CD4-positive, alpha-beta T cell treated with Interleukin-21 for 1 hour (primary cell): Measurements from ENCODE around the gene ZNF414.
"Not testable (repeated sequence)": the region's sequence is repeated elsewhere in the genome, so short reads cannot be mapped to it uniquely, and the experiment has no call there.

Experiments used
- DNase-seq: peaks from one replicate; pipeline ENCODE4 v3.0.0-alpha.2; 2020

ZNF414 gene

DNA sequence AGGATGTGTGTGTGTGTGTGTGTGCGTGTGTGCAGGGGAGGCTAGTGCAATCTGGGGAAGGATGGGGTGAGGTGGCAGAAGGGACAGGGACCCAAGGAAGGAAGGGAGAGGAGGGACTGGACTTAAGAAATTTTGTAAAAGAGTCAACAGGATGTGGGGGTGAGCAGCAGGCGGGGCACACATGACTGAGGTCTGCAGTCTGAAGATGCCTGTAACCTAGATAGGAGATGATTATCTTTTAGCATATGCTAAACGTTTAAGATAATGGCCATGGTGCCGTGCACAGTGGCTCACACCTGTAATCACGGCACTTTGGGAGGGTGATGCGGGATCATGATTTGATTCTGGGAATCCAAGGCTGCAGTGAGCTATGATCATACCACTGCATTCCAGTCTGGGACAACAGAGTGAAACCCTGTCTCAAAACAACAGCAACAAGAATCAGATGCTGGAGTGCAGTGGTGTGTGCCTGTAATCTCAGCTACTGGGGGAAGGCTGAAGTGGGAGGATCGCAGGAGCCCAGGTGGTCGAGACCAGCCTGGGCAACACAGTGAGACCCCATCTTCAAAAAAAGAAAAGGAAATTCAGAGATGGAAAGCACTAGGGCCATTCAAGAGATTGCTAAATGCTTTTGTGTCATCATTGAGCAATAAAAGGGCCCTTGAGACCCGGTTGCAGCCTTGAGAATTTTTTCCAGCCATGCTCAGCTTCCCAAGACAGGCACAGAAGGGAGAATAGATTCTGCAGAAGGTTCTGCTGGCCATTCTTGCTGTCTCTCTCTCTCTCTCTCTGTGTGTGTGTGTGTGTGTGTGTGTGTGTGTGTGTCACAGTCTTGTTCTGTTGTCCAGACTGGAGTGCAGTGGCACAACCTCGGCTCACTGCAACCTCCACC, 3.8 kb upstream of the ZNF414 start:
- peak; percentile 70 for DNase-seq

DNA sequence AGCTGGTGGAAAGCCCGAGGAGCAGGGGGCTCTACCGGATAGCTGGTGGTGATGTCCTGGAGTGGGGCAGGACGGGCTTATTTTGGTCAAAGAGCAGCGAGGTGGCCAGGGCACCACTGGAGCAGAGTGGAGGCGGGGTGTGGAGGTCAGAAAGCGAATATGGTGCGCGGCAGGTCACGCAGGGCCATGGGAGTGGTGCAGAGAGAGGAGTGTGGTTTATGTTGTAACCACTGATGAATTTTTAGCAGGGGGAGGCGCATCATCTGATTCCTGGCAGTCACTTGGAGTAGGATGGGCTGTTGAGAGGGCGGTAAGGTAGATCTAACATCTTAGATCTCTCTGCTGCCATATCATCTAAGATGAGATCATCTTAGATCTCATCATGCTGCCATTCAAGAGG, 1.4 kb upstream of the ZNF414 start:
- peak; percentile 84 for DNase-seq

DNA sequence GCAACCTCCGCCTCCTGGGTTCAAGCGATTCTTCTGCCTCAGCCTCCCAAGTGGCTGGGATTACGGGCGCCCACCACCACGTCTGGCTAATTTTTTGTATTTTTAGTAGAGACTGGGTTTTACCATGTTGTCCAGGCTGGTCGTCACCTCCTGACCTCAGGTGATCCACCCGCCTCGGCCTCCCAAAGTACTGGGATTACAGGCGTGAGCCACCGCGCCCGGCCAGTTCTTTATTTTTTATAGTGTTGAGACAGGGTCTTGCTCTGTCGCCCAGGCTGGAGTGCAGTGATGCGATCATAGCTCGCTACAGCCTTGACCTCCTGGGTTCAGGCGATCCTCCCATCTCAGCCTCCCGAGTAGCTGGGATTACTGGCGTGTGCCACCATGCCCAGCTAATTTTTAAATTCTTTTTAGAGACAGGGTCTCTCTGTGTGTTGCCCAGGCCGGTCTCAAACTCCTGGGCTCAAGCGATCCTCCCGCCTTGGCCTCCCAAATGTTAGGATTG, 590 bp upstream of the ZNF414 start:
- DNase-seq, result not testable (repeated sequence)

DNA sequence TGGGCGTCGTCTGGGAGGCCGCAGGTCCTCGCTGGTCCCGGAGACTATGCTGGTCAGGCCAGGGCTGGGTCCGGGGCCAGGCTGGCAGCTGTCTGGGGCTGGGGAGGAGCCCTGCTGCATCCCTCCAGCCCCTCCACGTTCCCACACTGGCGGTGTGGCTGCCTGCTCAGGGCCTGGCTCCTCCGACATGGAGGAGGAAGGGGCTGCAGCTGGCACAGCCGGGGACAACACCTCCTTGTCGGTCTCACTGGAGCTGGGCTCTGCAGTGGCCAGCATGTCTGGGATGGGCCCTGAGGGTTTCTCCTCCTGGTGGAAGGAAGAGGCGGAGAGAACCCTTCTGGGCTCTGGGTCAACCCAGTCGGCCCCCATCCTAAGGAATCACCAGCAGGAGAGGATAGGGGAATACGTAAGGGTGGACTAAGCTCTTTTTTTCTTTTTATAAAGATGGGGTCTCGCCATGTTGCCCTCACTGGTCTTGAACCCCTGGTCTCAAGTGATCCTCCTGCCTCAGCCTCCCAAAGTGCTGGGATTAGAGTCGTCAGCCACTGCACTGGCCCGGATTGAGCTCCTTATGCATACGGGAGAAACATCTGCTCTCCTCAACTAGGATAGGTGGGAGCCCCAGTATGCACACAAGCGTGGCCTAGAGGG, 806 bp downstream of the ZNF414 start:
- DNase-seq, result no peak

DNA sequence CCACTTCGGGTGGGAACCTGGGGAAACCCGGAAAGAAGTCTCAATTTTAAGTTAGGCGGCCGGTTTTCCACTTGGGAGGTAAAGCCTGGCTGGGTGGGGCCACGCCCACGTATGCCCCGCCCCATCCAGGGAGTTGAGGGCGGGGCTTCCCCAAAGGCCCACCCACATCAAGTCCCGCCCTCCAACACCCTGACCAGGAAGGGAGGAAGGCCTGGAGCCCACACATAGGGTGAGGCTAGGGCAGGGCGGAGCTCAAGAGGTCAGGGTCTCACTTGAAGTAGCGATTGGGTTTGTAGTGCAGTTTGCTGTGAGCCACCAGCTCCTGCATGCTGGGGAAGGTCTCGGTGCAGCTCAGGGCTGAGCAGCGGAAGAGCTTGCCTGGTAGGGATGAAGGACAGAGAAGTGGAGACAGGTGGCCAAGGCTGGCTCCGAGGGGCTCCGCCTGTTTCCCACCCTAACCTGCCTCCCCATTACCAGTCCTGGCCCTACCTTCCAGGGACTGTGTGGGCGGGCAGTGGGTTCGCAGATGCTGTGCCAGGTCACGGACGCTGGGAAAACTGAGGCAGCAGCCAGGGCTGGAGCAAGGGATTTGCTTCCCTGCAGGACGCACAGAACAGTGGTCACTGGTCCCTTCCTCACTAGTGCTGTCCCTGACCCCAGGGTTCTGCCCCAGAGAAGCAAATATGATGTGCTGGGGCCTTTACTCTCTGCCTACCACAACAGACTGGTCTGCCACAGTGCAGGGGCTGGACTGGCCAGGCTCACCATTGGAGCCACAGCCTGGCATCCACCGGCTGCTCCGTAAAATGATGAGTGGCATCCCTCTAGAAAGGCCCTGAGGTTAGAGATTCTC, 1.6 kb downstream of the ZNF414 start:
- no peak for DNase-seq

DNA sequence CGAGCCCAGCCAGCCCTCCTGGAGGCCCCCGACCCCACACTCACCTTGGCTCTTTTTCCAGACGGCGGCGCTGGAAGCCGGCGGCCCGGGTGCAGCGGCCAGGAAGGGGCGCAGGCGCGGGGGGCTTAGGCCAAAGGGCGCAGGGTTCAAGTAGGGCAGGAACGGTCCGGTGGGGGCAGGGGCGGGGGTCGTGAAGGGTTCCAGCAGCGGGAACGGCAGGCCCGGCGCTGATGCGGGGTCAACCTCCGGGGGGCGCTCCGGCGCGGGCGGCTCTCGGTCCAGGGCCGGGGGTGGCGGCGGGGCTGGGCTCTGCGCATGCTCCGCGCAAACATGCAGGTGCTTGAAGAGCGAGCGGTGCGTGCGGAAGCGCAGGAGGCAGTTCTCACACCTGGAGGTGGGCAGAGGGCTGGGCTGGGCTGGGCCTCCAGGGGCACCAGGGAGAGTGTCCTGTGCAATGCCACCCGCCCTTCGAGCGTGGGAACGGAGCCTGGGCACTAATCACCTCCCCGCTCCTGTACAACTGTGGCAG, 2.3 kb downstream of the ZNF414 start:
- DNase-seq, result no peak

DNA sequence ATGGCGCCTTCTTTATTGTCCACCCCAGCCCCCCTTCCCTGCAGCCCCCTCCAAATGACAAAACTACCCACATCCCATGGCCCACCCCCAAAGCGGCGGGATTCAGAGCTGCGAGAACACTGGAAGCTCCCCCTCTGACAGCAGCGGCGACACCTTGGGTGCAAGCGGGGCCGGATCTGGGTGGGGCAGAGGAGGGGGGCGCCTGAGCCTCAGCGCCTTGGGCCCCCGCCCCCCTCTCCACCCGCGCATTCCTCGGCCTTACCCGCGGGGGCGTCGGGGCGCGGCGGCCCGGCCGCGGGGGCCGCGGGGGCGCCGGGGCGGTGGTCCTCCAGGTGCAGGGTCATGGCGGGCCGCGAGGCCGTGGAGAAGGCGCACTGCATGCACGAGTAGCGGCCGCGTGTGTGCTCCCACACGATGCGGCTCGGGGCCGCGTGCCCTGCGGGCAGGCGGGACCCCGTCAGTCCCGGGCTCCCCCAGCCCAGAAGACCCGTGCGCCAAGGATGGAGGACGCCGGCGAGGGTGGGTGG, 3.3 kb downstream of the ZNF414 start:
- no peak for DNase-seq

DNA sequence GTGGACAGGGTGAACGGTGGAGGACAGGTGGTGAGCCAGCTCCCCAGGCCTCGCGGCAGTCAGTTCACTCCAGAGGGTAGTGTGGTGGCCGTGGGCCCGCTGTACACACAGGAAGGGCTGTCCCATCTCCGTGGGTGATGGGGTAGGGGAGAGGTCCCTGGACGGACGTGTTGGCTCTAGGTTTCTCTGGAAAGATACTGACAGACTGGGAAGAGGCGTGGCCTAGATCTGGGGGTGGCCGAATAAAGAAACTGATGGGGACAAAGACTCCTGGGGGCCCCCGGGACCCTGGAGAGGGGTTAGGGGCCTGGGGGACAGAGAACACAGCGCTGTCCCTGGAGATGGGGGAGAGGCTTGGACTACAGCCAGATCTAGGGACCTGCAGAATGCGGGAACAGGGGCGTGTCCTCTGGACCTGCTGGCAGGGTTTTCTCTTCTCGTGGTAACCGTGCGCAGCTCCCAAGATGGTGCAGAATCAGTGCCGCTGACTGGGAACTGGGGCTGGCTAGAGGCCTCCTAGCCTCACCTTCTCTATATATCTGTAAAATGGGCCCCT, 7.5 kb downstream of the ZNF414 start:
- no peak for DNase-seq

DNA sequence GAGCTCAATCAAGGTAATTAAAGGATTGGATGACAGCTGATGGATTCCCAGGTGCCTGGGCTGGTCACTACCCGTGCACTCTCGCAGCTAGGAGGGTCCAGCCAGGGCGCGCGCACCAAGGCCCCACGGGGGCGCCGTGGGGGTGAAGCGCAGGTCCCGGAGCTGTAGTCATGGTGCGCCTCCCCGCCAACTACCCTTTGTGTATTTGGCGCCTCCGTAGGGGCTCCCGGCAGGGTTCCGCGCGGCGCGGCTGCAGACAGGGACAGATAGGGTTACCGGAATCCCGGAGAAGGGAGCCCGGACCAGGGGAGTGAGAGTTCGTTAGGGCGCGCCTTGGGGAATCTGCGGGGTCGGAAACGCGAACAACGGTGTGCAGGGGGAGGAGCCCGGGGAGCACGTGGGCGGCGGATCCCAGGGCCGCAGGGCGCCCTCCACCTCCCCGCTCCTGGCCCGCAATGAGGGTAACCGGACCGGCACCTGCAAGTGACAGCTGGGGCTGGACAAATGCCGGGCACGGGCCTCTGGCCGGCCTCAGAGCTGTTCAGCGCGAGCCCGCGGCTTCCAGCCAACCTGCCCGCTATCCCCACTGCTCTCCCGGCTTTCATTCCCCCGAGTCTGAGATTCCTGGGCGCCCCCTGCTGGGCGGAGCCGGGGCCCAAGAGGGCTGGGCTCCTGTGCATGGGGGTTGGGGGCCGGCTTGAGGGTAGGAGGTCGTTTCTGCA, 8.1 kb downstream of the ZNF414 start:
- DNase-seq, result peak; percentile 64

DNA sequence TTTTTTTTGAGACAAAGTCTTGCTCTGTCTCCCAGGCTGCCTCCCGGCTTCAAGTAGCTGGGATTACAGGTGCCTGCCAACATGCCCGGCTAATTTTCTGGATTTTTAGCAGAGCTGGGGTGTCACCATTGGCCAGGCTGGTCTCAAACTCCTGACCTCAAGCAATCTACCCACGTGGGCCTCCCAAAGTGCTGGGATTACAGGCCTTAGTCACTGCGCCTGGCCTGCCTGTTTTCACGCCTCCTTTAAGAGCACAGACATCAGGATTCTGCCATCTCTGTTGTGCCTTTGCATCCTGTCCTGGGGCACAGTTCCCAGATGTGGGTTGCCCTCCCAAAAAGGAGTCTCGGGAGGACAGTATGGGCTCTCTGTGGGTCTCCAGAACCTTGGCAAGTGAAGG, 9.0 kb downstream of the ZNF414 start:
- DNase-seq, result no peak

DNA sequence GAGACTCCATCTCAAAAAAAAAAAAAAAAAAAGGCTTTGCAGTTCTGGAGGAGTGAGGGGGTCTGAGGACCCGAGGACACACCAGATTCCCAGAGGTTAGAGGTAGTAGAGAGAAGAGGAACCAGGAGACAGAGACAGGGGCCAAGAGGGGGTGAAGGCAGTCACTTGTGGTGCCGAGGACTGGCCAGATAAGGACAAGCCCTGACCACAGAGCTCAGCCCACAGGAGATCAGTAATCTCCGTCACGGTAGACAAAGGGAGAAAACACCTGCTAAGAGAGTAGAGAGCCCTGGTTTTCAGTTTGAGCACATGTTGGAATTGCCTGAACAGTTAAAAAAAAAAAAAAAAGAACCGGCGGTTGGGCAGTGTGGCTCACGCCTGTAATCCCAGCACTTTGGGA, 9.8 kb downstream of the ZNF414 start:
- no peak for DNase-seq

DNA sequence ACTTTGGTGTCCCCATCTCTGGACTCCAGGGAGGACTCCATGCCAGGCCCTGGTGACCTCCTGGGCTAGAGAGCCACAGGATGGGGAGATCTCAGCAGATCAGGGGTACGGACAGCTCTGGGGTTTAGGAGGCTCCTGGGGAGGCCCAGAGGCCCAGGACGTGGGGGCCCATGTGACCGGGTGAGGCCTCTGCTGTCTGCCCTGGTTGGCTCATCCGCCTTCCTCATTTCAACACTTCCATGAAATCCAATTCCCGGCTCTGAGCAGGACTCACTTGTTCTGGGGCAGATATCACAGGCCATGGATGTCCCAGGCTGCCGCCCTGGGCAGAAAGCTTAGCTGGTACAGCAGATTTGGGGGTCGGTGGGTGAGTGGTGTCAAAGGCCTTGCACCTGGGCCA, 10.5 kb downstream of the ZNF414 start:
- no peak for DNase-seq

DNA sequence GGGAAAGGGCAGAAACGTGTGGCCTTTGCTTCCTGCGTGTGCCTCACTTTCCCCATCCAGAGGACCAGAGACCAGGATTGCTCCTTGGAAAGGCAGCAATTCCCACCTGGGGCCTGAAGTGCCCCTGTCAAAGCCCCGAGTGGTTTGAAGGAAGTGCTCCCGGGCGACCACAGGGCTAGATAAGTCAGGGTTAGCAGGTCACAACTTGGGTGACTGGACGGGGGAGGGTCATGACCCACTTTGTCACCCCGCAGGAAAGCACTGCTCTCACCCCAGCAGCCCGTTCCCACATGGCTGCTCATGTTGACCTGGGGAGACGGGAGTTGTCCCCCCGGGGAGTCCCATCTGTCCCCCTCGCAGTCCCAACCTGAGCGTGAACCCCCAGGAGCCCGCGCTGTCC, 12.0 kb downstream of the ZNF414 start:
- DNase-seq, result no peak

DNA sequence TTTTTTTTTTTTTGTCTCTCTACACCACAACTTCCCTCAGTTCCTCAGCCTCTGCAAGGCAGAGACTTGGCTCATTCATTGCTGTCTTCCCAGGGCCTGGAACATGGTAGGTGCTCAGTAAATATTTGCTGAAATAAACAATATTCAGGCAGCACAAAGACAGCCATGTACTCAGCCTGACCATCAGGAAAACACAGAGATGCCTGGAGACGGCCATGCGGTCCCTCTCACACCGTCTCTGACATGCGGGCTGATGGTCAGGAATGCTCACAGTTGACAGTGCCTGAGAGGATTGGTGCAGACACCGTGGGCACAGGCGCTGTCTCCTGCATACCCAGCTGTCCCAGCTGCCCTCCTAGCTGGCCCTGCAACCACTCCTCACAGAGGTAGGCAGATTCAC, 12.5 kb downstream of the ZNF414 start:
- no peak for DNase-seq

DNA sequence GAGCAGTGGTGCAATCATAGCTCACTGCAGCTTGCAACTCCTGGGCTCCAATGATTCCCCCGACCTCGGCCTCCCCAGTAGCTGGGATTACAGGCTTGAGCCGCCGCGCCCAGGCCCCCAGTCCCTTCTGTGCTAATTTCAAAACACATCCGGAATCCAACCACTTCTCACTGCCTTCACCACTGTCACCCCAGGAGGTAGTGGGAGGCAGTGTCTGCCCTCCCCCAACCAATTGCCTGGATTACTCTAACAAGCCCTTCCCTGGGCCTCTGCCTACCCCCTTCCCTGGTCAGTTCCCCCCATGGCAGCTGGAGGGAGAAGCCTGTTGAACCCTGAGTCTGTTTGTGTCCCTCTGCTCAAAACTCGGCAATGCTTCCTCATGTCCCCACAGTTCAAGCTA, 13.8 kb downstream of the ZNF414 start:
- DNase-seq, result no peak

DNA sequence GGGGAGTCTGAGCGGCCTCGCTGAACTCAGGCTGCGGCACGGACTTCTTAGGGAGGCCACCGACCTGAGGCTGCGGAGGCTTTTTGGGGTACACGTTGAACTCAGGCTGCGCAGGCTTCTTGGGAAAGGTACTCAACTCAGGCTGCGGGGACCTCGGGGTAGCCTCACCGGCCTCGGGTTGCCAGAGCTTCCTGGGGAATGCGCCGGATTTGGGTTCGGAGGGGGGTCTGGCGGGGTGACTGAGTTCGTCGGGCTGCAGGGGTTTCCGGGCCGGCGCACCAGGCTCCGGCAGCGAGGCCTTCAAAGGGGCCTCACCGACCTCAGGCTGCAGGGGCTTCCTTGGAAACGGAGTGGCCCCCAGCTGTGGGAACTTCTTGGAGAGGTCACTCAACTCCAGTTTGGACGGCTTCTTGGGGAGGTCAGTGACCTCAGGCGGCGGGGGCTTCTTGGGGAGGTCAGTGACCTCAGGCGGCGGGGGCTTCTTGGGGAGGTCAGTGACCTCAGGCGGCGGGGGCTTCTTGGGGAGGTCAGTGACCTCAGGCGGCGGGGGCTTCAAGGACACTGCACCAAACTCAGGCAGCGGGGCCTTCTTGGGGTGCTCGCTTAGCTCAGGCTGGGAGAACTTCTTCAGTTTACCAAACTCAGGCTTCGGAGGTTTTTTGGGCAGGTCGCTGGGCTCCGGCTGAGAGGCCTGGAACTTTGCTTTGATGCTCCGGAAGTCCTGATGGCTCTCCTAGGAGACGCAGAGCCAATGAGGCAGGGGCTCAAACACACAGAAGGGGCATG, 14.7 kb downstream of the ZNF414 start:
- DNase-seq, result no peak

DNA sequence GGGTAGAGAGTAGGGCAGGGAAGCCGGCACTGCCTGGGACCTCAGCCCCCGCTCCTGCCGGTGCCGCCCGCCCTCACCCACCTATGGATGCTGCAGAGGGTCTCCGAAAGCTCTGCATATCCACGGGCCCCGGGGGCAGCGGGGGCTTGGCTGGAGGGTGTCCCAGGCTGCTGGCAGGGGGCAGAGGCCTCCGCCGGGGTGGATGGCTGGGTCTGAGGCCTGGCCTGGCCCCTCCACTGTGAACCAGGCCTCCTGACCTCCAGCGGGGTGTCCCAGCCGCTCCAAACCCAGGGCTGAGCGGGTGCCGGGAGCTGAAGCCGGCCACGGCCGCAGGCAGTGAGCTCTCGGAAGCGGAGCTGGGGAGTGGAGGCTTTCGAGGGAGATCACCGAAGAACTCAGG, 15.7 kb downstream of the ZNF414 start:
- no peak for DNase-seq

DNA sequence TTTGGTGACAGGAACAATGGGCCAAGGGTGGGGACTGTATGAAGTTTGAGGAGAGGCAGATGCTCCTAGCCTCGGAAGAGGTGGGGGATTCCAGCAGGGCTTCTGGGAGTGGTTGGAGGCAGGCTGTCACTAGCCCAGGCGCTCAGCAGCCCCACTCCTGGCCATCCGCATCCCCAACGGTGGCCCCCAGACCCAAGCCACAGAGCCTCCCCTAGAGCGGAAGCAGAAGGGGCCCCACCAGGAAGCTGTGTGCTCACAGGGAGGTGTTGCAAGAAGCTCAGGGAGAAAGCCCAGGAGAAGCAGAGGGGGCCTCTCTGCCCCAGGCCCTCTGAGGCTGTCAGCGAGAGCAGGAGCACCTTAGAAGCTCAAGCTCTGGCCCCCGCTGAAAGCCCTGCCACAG, 19.8 kb downstream of the ZNF414 start:
- no peak for DNase-seq

DNA sequence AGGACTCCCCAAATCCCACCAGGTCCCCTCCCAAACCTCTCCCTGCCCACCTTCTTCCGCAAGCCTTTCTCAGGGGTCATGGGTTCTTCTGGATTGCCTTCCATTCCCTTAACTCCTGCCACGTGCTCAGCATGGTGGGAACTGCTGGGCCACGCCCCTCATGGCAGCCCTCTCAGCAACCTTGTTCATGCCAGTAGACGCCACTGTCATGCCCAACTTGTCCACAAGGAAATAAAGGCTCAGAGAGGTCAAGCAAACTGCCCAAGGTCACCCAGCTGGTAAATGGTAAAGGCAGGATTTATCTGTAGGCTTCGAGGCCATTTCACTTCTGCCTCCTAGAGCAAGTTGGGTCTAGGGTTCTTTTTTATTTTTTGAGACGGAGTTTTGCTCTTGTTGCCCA, 22.4 kb downstream of the ZNF414 start:
- DNase-seq, result no peak

DNA sequence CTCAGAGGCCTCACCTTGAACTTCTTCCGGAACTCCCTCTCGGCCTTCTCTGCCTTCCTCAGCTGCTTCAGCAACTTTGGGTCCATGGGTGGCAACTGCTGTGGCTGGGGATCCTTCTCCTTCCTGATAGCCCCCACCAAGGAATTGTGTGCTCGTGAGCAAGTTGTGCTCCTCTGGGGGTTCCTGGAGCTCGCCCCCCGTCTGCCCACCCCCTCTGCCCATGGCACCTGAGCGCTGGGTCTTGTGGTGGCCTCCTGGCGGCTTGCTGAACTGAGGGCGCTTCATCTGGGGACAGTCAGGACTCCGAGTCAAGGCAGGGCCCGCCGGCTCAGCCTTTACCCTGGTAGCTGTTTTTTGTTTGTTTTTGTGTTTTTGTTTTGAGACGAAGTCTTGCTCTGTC, 23.1 kb downstream of the ZNF414 start:
- no peak for DNase-seq

DNA sequence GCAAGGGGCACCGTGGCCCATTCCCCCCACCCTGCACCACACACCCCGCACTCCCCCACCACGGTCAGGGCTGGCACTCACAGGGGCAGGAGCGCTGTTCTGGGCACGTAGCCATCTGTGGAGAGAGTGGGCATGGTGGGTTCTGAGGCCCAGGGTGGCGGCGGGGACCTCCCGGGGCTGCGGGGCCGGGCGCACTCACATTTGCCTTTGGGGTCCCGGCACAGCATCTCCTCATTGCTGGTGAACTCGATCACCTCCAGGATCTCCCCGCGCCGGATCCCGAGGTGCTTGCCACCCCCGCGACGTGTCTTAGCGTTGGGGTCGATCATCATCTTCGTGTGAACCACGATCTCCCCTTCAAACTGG, 23.6 kb downstream of the ZNF414 start:
- no peak for DNase-seq
